GM12801 (cell line): Measurements from ENCODE around the gene GRPEL2.

Source experiments
- CTCF ChIP-seq: IDR thresholded peaks from one replicate; pipeline ENCODE4 v1.5.1; 2011; ENCODE audit warnings: control low read depth; ENCODE audit not compliant: insufficient read length; ENCODE audit errors: extremely low read depth

GRPEL2 gene

GRCh38 chr5:149358294-149358651, 13.0 kb downstream of the GRPEL2 start:
- no peak for TF ChIP-seq CTCF

- no peak for TF ChIP-seq CTCF
These were observed 13.7 kb downstream of the GRPEL2 start for GRCh38 chr5:149358868-149359495.

GRCh38 chr5:149360272-149360671, 15.0 kb downstream of the GRPEL2 start:
- no peak for TF ChIP-seq CTCF

- no peak for TF ChIP-seq CTCF
These were observed 17.2 kb downstream of the GRPEL2 start for GRCh38 chr5:149362541-149362940.

GRCh38 chr5:149363358-149363757, 18.1 kb downstream of the GRPEL2 start:
- no peak for TF ChIP-seq CTCF

GRCh38 chr5:149363936-149364335, 18.6 kb downstream of the GRPEL2 start:
- TF ChIP-seq CTCF, result no peak

GRCh38 chr5:149364719-149365118, 19.4 kb downstream of the GRPEL2 start:
- TF ChIP-seq CTCF, result no peak

- TF ChIP-seq CTCF, result no peak
These were observed 20.1 kb downstream of the GRPEL2 start for GRCh38 chr5:149365418-149365817.
